ENCODE results near the gene PIP5K1C. TPM values are rescaled to one million over a fixed set of nuclear protein-coding genes. Genes with fewer than 3 reads are reported as not detected.

PIP5K1C gene
- total and polyA plus RNA-seq, 2 donors (not counting 1 experiment from before 2014, with no cell fraction given) = 10.4 to 46.7 TPM

DNA sequence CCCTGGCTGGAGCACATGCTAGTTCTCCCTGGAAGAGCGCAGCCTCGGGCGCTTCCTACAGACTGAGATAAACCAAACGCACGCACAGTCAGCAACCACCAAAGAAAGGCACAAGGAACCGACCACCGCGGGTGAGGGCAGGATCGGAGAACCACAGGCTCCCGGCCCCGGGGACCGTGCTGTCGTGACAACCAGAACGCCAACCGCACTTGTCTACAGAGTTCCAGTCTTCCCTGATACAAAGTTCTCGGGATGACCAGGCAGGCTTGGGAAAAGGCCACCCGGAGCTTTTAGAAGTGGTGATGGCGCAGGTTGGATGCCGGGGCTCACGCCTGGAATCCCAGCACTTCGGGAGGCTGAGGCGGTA is 40.5 kb downstream of the PIP5K1C start:
- H3K27me3 ChIP-seq (replicated peaks in 1 of 4; ENCODE audit: control extremely low read depth in 1 of 4, control insufficient read depth in 3 of 4, insufficient read depth in 4 of 4, low read length in 3 of 4) = no peaks in the 10 kb centered on the region
- H4K20me1 ChIP-seq (ENCODE audit: control insufficient read depth, insufficient read depth, low read length, poor library complexity, severe bottlenecking) = no peaks in the 10 kb centered on the region
- H3K4me3 ChIP-seq (ENCODE audit: control extremely low read depth in 1 of 5, extremely low read depth in 1 of 5, insufficient read depth in 1 of 5, low read depth in 2 of 5, low read length in 4 of 5) = no peak overlapping the region
- ATAC-seq (ENCODE audit: low read depth) (no peak), DNase-seq (no peak)
- no peaks in the 10 kb centered on the region for H3K27me3 Mint-ChIP-seq
- H3K36me3 ChIP-seq (replicated peaks in 1 of 2; ENCODE audit: control extremely low read depth in 1 of 2, control insufficient read depth in 1 of 2, extremely low read depth in 1 of 2, insufficient read depth in 2 of 2, low read length in 1 of 2) = peaks cover 0 to 17% of the 10 kb centered on the region in 2 experiments
- intact Hi-C loops (cut with micrococcal nuclease) = no loop called here
- POLR2A ChIA-PET = no interaction called here
- H3K4me3 Mint-ChIP-seq = no peak overlapping the region
- no peak overlapping the region for H3K27ac Mint-ChIP-seq
- no peak overlapping the region for H3K4me2 ChIP-seq (replicated peaks; ENCODE audit: low read depth, low read length, poor library complexity, severe bottlenecking)
- no peaks in the 10 kb centered on the region for H3K9me3 Mint-ChIP-seq (ENCODE audit: insufficient read depth)
- TF ChIP-seq EZH2 (IDR thresholded peaks at IDR 0.05; ENCODE audit: borderline replicate concordance, insufficient read depth, low read depth, low read length, poor library complexity, severe bottlenecking) = no peak
- TF ChIP-seq CTCF (IDR thresholded peaks at IDR 0.05) = no peak
- peaks cover 0 to 20% (median 3%) of the 10 kb centered on the region in 3 donors for H3K9me3 ChIP-seq (ENCODE audit: control extremely low read depth in 1 of 3, control insufficient read depth in 2 of 3, insufficient read depth in 1 of 3, low read length in 2 of 3)
- peaks cover 3 to 17% of the 10 kb centered on the region in 2 donors for H3K4me1 ChIP-seq (ENCODE audit: control insufficient read depth in 2 of 2, insufficient read depth in 2 of 2, low read length in 2 of 2)
- CTCF ChIA-PET = no interaction called here
- H2AFZ ChIP-seq (ENCODE audit: insufficient read depth, low read depth, low read length, poor library complexity, severe bottlenecking) = no peak overlapping the region
- WGBS (ENCODE audit: insufficient coverage) = 96% methylated on average over 22 of the region's 22 CpGs
- no peak overlapping the region for H3K9ac ChIP-seq (ENCODE audit: low read length)
- H3K79me2 ChIP-seq (ENCODE audit: control insufficient read depth, insufficient read depth, low read length) = peaks cover 15% of the 10 kb centered on the region
- H3K4me1 Mint-ChIP-seq = peaks cover 15% of the 10 kb centered on the region
- no peak overlapping the region for H3K27ac ChIP-seq (ENCODE audit: low read length in 2 of 2)

DNA sequence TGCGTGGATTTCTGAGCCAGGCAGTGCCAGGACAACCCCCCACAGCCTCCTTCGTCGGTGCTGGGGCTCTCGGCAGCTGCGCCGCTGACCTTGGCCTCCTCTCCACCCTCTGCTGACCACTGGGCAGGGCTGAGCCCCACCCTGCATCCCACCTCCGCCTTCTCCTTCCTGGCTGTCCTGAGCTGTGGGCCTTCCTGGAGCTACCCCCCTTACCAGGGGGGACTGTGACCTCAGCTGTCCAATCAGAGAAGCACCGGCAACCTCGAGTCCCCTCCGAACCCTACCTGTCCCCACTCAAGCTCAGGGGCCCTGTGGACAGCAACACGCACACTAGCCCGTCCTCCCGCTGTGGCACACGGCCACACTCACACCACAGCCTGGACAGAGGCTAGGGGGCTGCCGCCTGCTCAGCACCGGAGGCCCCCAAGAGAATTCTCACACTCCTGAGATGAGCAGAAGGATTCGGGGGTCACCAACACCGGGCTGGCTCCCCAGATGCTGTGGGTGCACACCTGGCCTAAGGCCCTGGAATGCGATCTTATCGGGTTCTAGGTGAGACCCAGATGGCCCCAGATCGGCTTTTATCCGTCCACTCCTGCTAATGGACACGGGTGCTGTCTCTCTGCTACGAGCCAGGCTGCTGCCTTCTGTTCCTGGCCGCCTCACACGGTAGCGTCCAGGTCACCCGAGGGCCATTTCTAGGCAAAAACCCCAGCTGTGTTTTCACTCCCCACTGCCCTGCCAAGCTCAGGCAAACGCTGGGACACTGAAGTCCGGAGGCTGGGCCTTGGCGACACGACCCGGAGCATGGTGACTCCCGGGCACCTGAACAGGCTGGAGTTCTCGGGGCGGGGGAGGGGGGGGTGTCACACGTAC is 41.2 kb downstream of the PIP5K1C start:
- CTCF ChIA-PET = no interaction called here

More for the DNA sequence above, 41.2 kb downstream of the PIP5K1C start:
- peaks cover 12% of the 10 kb centered on the region for H3K79me2 ChIP-seq (ENCODE audit: control insufficient read depth, insufficient read depth, low read length)
- peaks cover 0 to 17% of the 10 kb centered on the region in 2 experiments for H3K36me3 ChIP-seq (replicated peaks in 1 of 2; ENCODE audit: control extremely low read depth in 1 of 2, control insufficient read depth in 1 of 2, extremely low read depth in 1 of 2, insufficient read depth in 2 of 2, low read length in 1 of 2)
- peaks cover 0 to 12% of the 10 kb centered on the region in 2 donors for H3K4me1 ChIP-seq (ENCODE audit: control insufficient read depth in 2 of 2, insufficient read depth in 2 of 2, low read length in 2 of 2)
- Mint-ChIP-seq H3K4me3 (no peak overlapping the region), H3K27ac (no peak overlapping the region), H3K4me1 (peaks cover 13% of the 10 kb centered on the region), H3K9me3 (ENCODE audit: insufficient read depth) (no peaks in the 10 kb centered on the region), H3K27me3 (no peaks in the 10 kb centered on the region)
- intact Hi-C loops (cut with micrococcal nuclease) = no loop called here
- ATAC-seq (ENCODE audit: low read depth) (no peak), DNase-seq (no peak)
- H4K20me1 ChIP-seq (ENCODE audit: control insufficient read depth, insufficient read depth, low read length, poor library complexity, severe bottlenecking) = no peaks in the 10 kb centered on the region
- WGBS (ENCODE audit: insufficient coverage) = 98% methylated on average over 37 of the region's 37 CpGs
- no peak overlapping the region for H3K4me2 ChIP-seq (replicated peaks; ENCODE audit: low read depth, low read length, poor library complexity, severe bottlenecking)
- no peak overlapping the region for H3K4me3 ChIP-seq (ENCODE audit: control extremely low read depth in 1 of 5, extremely low read depth in 1 of 5, insufficient read depth in 1 of 5, low read depth in 2 of 5, low read length in 4 of 5)
- H3K27ac ChIP-seq (ENCODE audit: low read length in 2 of 2) = no peak overlapping the region
- H3K9ac ChIP-seq (ENCODE audit: low read length) = no peak overlapping the region
- no peak for TF ChIP-seq CTCF (IDR thresholded peaks at IDR 0.05)
- TF ChIP-seq EZH2 (IDR thresholded peaks at IDR 0.05; ENCODE audit: borderline replicate concordance, insufficient read depth, low read depth, low read length, poor library complexity, severe bottlenecking) = no peak
- POLR2A ChIA-PET = no interaction called here
- H3K27me3 ChIP-seq (replicated peaks in 1 of 4; ENCODE audit: control extremely low read depth in 1 of 4, control insufficient read depth in 3 of 4, insufficient read depth in 4 of 4, low read length in 3 of 4) = no peaks in the 10 kb centered on the region
- peaks cover 0 to 20% (median 3%) of the 10 kb centered on the region in 3 donors for H3K9me3 ChIP-seq (ENCODE audit: control extremely low read depth in 1 of 3, control insufficient read depth in 2 of 3, insufficient read depth in 1 of 3, low read length in 2 of 3)
- no peak overlapping the region for H2AFZ ChIP-seq (ENCODE audit: insufficient read depth, low read depth, low read length, poor library complexity, severe bottlenecking)

All from B cell (primary cell).